Caco-2 (cell line): ENCODE results near the gene HBA1. TPM values are rescaled to one million over a fixed set of nuclear protein-coding genes. Genes with fewer than 3 reads are reported as not detected.
A peak's percentile ranks its signal among the peaks of the same experiment; 100 is the strongest.

Experiments
- BruUV-seq: library from RNA; stranded (reverse); fragments of 400-500 nt; replicated peaks from 2 replicates; lab custom pipeline; 2021; lab: Mats Ljungman, UMichigan
- CTCF ChIA-PET: fragments of 300-600 bp; sonication (Branson Sonifier 250); formaldehyde crosslinking; loops from one replicate; lab custom pipeline; 2022; ENCODE audit warnings: antibody characterized with exemption; lab: Charles Lee
- POLR2A ChIA-PET: fragments of 300-600 bp; sonication (Branson Sonifier 250); formaldehyde crosslinking; loops from one replicate; lab custom pipeline; 2022; ENCODE audit warnings: antibody characterized with exemption; lab: Charles Lee
- DNase-seq, 2 experiments: peaks; one replicate each; pipeline versions ENCODE4 v3.0.0 to v3.0.0-alpha.2; 2020 to 2022
- H3K27me3 ChIP-seq: replicated peaks from 2 replicates; pipeline ENCODE4 v1.6.0; 2011; ENCODE audit warnings: low read length; ENCODE audit not compliant: control insufficient read depth, insufficient read depth
- H3K36me3 ChIP-seq: 2 replicates; pipeline ENCODE4 v1.5.1; 2011; ENCODE audit warnings: low read length; ENCODE audit not compliant: control insufficient read depth, insufficient read depth
- H3K4me1 ChIP-seq: fragments of 250-450 bp; sonication (Bioruptor Pico); 2 replicates; pipeline ENCODE4 v1.5.1; 2020; ENCODE audit warnings: mild to moderate bottlenecking
- H3K4me3 ChIP-seq: 2 replicates; pipeline ENCODE4 v1.5.1; 2011; ENCODE audit warnings: low read depth, mild to moderate bottlenecking, control low read depth, low read length
- H3K9me3 ChIP-seq: fragments of 250-450 bp; sonication (Bioruptor Pico); 2 replicates; pipeline ENCODE4 v1.5.1; 2020; ENCODE audit warnings: mild to moderate bottlenecking, moderate library complexity
- H3K27ac Mint-ChIP-seq: one replicate; pipeline ENCODE4 v1.8.0; 2022; ENCODE audit warnings: mixed read lengths; ENCODE audit not compliant: unreplicated experiment
- H3K27me3 Mint-ChIP-seq: one replicate; pipeline ENCODE4 v1.8.0; 2022; ENCODE audit warnings: mixed read lengths; ENCODE audit not compliant: insufficient read depth, unreplicated experiment
- H3K36me3 Mint-ChIP-seq: one replicate; pipeline ENCODE4 v1.8.0; 2022; ENCODE audit warnings: mild to moderate bottlenecking, mixed read lengths; ENCODE audit not compliant: insufficient read depth, unreplicated experiment
- H3K4me1 Mint-ChIP-seq: one replicate; pipeline ENCODE4 v1.8.0; 2022; ENCODE audit warnings: low read depth, mixed read lengths; ENCODE audit not compliant: unreplicated experiment
- H3K4me3 Mint-ChIP-seq: one replicate; pipeline ENCODE4 v1.8.0; 2022; ENCODE audit warnings: mild to moderate bottlenecking, moderate library complexity, mixed read lengths; ENCODE audit not compliant: unreplicated experiment
- H3K9me3 Mint-ChIP-seq: one replicate; pipeline ENCODE4 v1.8.0; 2022; ENCODE audit warnings: mixed read lengths; ENCODE audit not compliant: unreplicated experiment
- intact Hi-C: fragments of 100-400 bp; cut with micrococcal nuclease; formaldehyde crosslinking; loops from one replicate; pipeline ENCODE4 v1.10.0; 2022; ENCODE audit not compliant: unreplicated experiment
- total RNA-seq: library from RNA; stranded (reverse); gene quantifications from 2 replicates; pipeline ENCODE4 v1.2.3, GENCODE V29; 2022
- TF ChIP-seq, protein P1 (sequence below), 2 experiments: fragments of 200-600 bp in 1 of 2; IDR thresholded peaks; 1 replicate in 1 of 2; 2 replicates in 1 of 2; pipeline versions ENCODE4 v1.5.1 to v1.8.0; 2011 to 2022; ENCODE audit warnings: antibody characterized with exemption in 1 of 2, control low read depth in 1 of 2, inconsistent platforms in 1 of 2, low read depth in 1 of 2, low read length in 1 of 2, mild to moderate bottlenecking in 1 of 2, moderate library complexity in 1 of 2; ENCODE audit not compliant: insufficient read depth in 1 of 2, severe bottlenecking in 1 of 2, unreplicated experiment in 1 of 2

The HBA1 gene
- total RNA-seq, 1 experiment from 2014 or later: 3.6 TPM

DNA sequence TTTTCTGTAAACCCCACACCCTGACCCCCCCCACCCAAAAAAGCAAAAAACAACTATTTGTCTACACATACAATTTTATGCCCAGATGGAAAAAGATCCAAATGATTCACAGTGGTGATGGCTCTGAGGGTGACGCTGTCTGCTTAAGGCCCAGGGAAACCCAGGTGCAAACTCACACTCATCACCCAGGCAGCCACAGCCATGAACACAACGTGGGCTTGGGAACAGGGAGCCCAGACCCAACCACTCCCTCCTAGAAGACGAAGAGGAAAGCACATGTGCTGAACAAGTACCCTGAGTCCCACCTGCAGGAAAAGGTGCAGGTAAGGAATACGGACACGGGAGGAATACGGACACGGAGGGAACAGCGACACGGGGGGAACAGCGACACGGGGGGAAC lies 9.2 kb downstream of the HBA1 start:
- ChIA-PET POLR2A (no interaction called here), CTCF (no interaction called here)
- H3K9me3 Mint-ChIP-seq: no peaks in the 10 kb centered on the region

DNA sequence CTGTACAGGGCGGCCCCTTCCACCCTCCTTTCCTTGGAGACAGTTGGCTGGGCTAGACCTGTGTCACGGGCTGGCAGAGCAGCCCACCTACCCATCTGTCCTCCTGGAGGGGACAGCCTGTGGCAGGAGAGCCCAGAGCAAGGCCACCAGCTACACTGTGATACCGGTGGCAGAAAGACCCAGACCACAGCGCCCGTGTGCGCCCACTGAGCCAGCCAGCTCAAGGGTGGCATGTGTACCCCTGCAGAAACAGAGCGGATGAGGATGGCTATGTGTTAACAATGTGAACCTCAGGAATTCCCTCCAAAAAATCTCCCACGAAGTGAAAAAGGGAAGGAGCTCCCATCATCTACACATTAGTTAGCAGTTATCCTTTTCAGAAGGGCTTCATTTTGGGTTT lies 10.8 kb downstream of the HBA1 start:
- Histone ChIP-seq H3K4me1 (no peaks in the 10 kb centered on the region), H3K4me3 (no peak overlapping the region), H3K27me3 (no peaks in the 10 kb centered on the region), H3K36me3 (peaks cover 5% of the 10 kb centered on the region; the same call in 1 of the 2 replicates), H3K9me3 (no peaks in the 10 kb centered on the region)
- CTCF ChIA-PET: no interaction called here
- BruUV-seq: no TSS peak
- Mint-ChIP-seq H3K27me3 (no peaks in the 10 kb centered on the region), H3K9me3 (no peaks in the 10 kb centered on the region), H3K4me3 (no peak overlapping the region), H3K27ac (no peak overlapping the region), H3K4me1 (no peaks in the 10 kb centered on the region), H3K36me3 (peaks cover 81% of the 10 kb centered on the region)
- TF ChIP-seq, protein P1, sequence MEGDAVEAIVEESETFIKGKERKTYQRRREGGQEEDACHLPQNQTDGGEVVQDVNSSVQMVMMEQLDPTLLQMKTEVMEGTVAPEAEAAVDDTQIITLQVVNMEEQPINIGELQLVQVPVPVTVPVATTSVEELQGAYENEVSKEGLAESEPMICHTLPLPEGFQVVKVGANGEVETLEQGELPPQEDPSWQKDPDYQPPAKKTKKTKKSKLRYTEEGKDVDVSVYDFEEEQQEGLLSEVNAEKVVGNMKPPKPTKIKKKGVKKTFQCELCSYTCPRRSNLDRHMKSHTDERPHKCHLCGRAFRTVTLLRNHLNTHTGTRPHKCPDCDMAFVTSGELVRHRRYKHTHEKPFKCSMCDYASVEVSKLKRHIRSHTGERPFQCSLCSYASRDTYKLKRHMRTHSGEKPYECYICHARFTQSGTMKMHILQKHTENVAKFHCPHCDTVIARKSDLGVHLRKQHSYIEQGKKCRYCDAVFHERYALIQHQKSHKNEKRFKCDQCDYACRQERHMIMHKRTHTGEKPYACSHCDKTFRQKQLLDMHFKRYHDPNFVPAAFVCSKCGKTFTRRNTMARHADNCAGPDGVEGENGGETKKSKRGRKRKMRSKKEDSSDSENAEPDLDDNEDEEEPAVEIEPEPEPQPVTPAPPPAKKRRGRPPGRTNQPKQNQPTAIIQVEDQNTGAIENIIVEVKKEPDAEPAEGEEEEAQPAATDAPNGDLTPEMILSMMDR (IDR thresholded peaks at IDR 0.05; ENCODE audit: insufficient read depth in 1 of 2, low read depth in 1 of 2, low read length in 1 of 2, severe bottlenecking in 1 of 2, unreplicated experiment in 1 of 2): no peak
- intact Hi-C loops: no loop called here
- POLR2A ChIA-PET: no interaction called here
- DNase-seq: no peak

More for the DNA sequence above, 9.2 kb downstream of the HBA1 start:
- BruUV-seq: no TSS peak
- no peaks in the 10 kb centered on the region for H3K9me3 ChIP-seq
- Mint-ChIP-seq H3K36me3 (peaks cover 79% of the 10 kb centered on the region), H3K27ac (no peak overlapping the region), H3K27me3 (no peaks in the 10 kb centered on the region), H3K4me3 (no peak overlapping the region), H3K4me1 (no peaks in the 10 kb centered on the region)
- H3K27me3 ChIP-seq: no peaks in the 10 kb centered on the region
- H3K4me3 ChIP-seq: no peak overlapping the region
- TF ChIP-seq, protein P1 (IDR thresholded peaks at IDR 0.05; ENCODE audit: insufficient read depth in 1 of 2, low read depth in 1 of 2, low read length in 1 of 2, severe bottlenecking in 1 of 2, unreplicated experiment in 1 of 2): no peak
- H3K4me1 ChIP-seq: no peaks in the 10 kb centered on the region; the same call in 1 of the 2 replicates
- intact Hi-C loops: no loop called here
- no peak for DNase-seq
- peaks cover 5% of the 10 kb centered on the region; the same call in 1 of the 2 replicates for H3K36me3 ChIP-seq

DNA sequence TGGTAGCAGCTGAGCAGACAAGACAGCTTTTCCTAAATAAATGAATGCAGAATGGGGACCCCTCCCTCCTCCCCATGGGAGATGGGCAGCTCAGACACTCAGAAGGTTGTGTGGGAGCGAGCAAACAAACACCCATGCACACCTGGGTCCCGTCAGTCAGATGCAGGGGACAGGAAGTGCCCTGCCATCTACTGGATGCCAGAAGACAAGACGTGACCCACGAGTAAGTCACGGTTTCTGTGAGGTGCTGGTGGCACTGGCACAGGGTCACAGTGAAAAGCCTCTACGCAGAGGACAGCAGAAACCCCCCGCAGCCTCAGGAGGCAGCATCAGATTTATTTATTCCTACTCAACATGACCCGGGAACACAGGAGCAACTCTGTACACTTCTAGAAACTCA lies 12.2 kb downstream of the HBA1 start:
- DNase-seq: no peak
- Histone ChIP-seq H3K4me3 (no peak overlapping the region), H3K27me3 (no peaks in the 10 kb centered on the region), H3K36me3 (peaks cover 7% of the 10 kb centered on the region), H3K9me3 (no peaks in the 10 kb centered on the region), H3K4me1 (no peaks in the 10 kb centered on the region)
- Mint-ChIP-seq H3K36me3 (peaks cover 91% of the 10 kb centered on the region), H3K27ac (no peak overlapping the region), H3K4me1 (no peaks in the 10 kb centered on the region), H3K4me3 (no peak overlapping the region), H3K9me3 (no peaks in the 10 kb centered on the region), H3K27me3 (no peaks in the 10 kb centered on the region)
- intact Hi-C loops: no loop called here
- no TSS peak for BruUV-seq
- CTCF ChIA-PET: interaction anchor here (1.0 kb wide), 1 partner anchor 8 kb away, joined by 3 read pairs; the partner anchor contains the start of gene HBQ1
- TF ChIP-seq, protein P1 (IDR thresholded peaks at IDR 0.05; ENCODE audit: insufficient read depth in 1 of 2, low read depth in 1 of 2, low read length in 1 of 2, severe bottlenecking in 1 of 2, unreplicated experiment in 1 of 2): peak in 1 of 2 experiments; percentile 9
- POLR2A ChIA-PET: no interaction called here
